Prostate gland (tissue), 2 donors: ENCODE results near the gene MCF2L2. TPM values are rescaled to one million over a fixed set of nuclear protein-coding genes. Genes with fewer than 3 reads are reported as not detected.

ENCODE experiments used
- DNase-seq: peaks from one replicate; pipeline ENCODE4 v3.0.0-alpha.2; 2019; ENCODE audit warnings: low spot score
- H3K27ac ChIP-seq, 2 donors: fragments of 200-600 bp; sonication (generic); 2 replicates each; pipeline ENCODE4 v1.5.1; 2017 to 2019
- H3K27me3 ChIP-seq: fragments of 200-600 bp; sonication (generic); replicated peaks from 2 replicates; pipeline ENCODE4 v1.5.1; 2019; ENCODE audit not compliant: insufficient read depth
- H3K36me3 ChIP-seq, 2 donors: fragments of 200-600 bp; sonication (generic); 1 replicate in 1 of 2; 2 replicates in 1 of 2; pipeline versions ENCODE4 v1.5.1 to v1.8.1; 2017 to 2019
- H3K4me1 ChIP-seq: fragments of 200-600 bp; sonication (generic); replicated peaks from 2 replicates; pipeline ENCODE4 v1.5.1; 2019
- H3K4me3 ChIP-seq, 2 donors: fragments of 200-600 bp; sonication (generic); 2 replicates each; pipeline ENCODE4 v1.5.1; 2017 to 2019
- H3K9me3 ChIP-seq: fragments of 200-600 bp; sonication (generic); 2 replicates; pipeline ENCODE4 v1.5.1; 2017
- POLR2A ChIP-seq: fragments of 450-650 bp; IDR thresholded peaks from one replicate; pipeline ENCODE4 v1.6.1; 2016; ENCODE audit warnings: antibody characterized with exemption, mild to moderate bottlenecking
- POLR2AphosphoS5 ChIP-seq: sonication (generic); formaldehyde crosslinking; IDR thresholded peaks from one replicate; pipeline ENCODE4 v1.6.1; 2017; ENCODE audit warnings: antibody characterized with exemption
- WGBS: methylation state at CpG from one replicate; pipeline ENCODE4 v1.1.5; 2018; 5-methylcytosine and 5-hydroxymethylcytosine counted together
- intact Hi-C: fragments of 100-400 bp; cut with DNase I; formaldehyde crosslinking; loops from one replicate; pipeline ENCODE4 v1.14.2; 2022
- total RNA-seq, 2 donors: library from RNA; depleted of rRNA; stranded (reverse); fragments of >200 nt; gene quantifications; one replicate each; pipeline ENCODE4 v1.1.0, GENCODE V29; 2016
- TF ChIP-seq, protein P1 (sequence below), 4 experiments: fragments of 200-600 bp in 2 of 4; fragments of 450-650 bp in 2 of 4; sonication (generic) in 2 of 4; IDR thresholded peaks; 1 replicate in 3 of 4; 2 replicates in 1 of 4; pipeline ENCODE4 v1.5.1; 2016 to 2019; ENCODE audit warnings: antibody characterized with exemption in 4 of 4, mild to moderate bottlenecking in 2 of 4, moderate library complexity in 2 of 4

The MCF2L2 gene
- total RNA-seq, 2 donors from 2014 or later = 0.41 to 4.0 TPM

GRCh38 chr3:183281126-183281797 is 147.2 kb downstream of the MCF2L2 start:
- 87% methylated on average over 8 of the region's 8 CpGs for WGBS
- Histone ChIP-seq H3K4me3 (no peak overlapping the region), H3K4me1 (no peaks in the 10 kb centered on the region), H3K9me3 (no peaks in the 10 kb centered on the region), H3K36me3 (no peaks in the 10 kb centered on the region), H3K27me3 (no peaks in the 10 kb centered on the region), H3K27ac (no peak overlapping the region)
- TF ChIP-seq POLR2A (no peak), POLR2AphosphoS5 (no peak)
- TF ChIP-seq, protein P1, sequence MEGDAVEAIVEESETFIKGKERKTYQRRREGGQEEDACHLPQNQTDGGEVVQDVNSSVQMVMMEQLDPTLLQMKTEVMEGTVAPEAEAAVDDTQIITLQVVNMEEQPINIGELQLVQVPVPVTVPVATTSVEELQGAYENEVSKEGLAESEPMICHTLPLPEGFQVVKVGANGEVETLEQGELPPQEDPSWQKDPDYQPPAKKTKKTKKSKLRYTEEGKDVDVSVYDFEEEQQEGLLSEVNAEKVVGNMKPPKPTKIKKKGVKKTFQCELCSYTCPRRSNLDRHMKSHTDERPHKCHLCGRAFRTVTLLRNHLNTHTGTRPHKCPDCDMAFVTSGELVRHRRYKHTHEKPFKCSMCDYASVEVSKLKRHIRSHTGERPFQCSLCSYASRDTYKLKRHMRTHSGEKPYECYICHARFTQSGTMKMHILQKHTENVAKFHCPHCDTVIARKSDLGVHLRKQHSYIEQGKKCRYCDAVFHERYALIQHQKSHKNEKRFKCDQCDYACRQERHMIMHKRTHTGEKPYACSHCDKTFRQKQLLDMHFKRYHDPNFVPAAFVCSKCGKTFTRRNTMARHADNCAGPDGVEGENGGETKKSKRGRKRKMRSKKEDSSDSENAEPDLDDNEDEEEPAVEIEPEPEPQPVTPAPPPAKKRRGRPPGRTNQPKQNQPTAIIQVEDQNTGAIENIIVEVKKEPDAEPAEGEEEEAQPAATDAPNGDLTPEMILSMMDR (IDR thresholded peaks at IDR 0.05) = no peak
- intact Hi-C loops = no loop called here
- DNase-seq = no peak

GRCh38 chr3:183279371-183279770 is 149.0 kb downstream of the MCF2L2 start:
- H3K36me3 ChIP-seq = no peaks in the 10 kb centered on the region
- TF ChIP-seq POLR2A = no peak
- H3K9me3 ChIP-seq = no peaks in the 10 kb centered on the region
- intact Hi-C loops = no loop called here
- no peak overlapping the region for H3K4me3 ChIP-seq
- H3K27ac ChIP-seq = no peak overlapping the region
- WGBS = 81% methylated on average over 3 of the region's 3 CpGs
- H3K4me1 ChIP-seq = no peaks in the 10 kb centered on the region
- DNase-seq = no peak
- no peaks in the 10 kb centered on the region for H3K27me3 ChIP-seq

- Histone ChIP-seq H3K9me3 (no peaks in the 10 kb centered on the region), H3K4me3 (no peak overlapping the region), H3K27ac (no peak overlapping the region), H3K27me3 (no peaks in the 10 kb centered on the region), H3K4me1 (no peaks in the 10 kb centered on the region), H3K36me3 (no peaks in the 10 kb centered on the region)
- no peak for DNase-seq
- 94% methylated on average over 4 of the region's 4 CpGs for WGBS
- no peak for TF ChIP-seq POLR2A
- no peak for TF ChIP-seq POLR2AphosphoS5
- TF ChIP-seq, protein P1 (IDR thresholded peaks at IDR 0.05) = no peak
- intact Hi-C loops = no loop called here
Observed at GRCh38 chr3:183278479-183279088, 149.8 kb downstream of the MCF2L2 start.

DNA sequence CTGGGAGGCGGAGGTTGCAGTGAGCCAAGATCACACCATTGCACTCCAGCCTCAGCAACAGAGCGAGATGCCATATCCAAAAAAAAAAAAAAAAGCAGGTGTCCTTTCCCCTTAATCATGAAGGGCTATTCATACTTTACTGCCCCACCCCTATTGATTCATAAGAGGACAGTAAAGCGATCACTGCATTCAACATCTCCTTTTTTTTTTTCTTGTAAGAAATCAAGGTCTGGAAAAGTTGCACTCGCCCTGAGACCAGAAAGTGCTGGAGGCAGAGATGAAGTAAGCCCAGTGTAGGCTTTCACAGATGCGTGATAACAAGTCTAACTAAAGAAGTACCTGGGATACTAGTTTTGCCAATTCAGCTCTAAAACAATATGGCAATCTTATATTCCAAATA is 151.2 kb downstream of the MCF2L2 start:
- TF ChIP-seq POLR2AphosphoS5 (no peak), POLR2A (no peak)
- TF ChIP-seq, protein P1 (IDR thresholded peaks at IDR 0.05) = no peak
- no peak overlapping the region for H3K4me3 ChIP-seq
- H3K4me1 ChIP-seq = no peaks in the 10 kb centered on the region
- intact Hi-C loops = no loop called here
- no peaks in the 10 kb centered on the region for H3K36me3 ChIP-seq
- H3K27me3 ChIP-seq = no peaks in the 10 kb centered on the region
- DNase-seq = no peak
- H3K27ac ChIP-seq = no peak overlapping the region
- whole genome bisulfite sequencing = 94% methylated on average over 5 of the region's 5 CpGs
- H3K9me3 ChIP-seq = no peaks in the 10 kb centered on the region

- Histone ChIP-seq H3K36me3 (no peaks in the 10 kb centered on the region), H3K4me1 (no peaks in the 10 kb centered on the region), H3K4me3 (no peak overlapping the region), H3K27ac (no peak overlapping the region), H3K9me3 (no peaks in the 10 kb centered on the region), H3K27me3 (no peaks in the 10 kb centered on the region)
- TF ChIP-seq POLR2A (no peak), POLR2AphosphoS5 (no peak)
- TF ChIP-seq, protein P1 (IDR thresholded peaks at IDR 0.05) = no peak
- 72% methylated on average over 3 of the region's 3 CpGs for WGBS
- intact Hi-C loops = no loop called here
- no peak for DNase-seq
Observed at GRCh38 chr3:183275937-183276336, 152.5 kb downstream of the MCF2L2 start.
